Kidney (tissue), 14 donors: ENCODE results near the gene SPIN1. TPM values are rescaled to one million over a fixed set of nuclear protein-coding genes. Genes with fewer than 3 reads are reported as not detected.

ENCODE experiments used
- DNase-seq, 5 donors: peaks; one replicate each; pipeline ENCODE4 v3.0.0-alpha.2; 2013 to 2020
- FAIRE-seq: peaks from 2 replicates; lab custom pipeline; 2012; peaks lifted over from hg19 to GRCh38; lab: Jason Lieb, UNC
- H3K27ac ChIP-seq, 2 donors: one replicate each; pipeline ENCODE4 v1.7.0; 2013; ENCODE audit warnings: low read depth in 2 of 2, low read length in 2 of 2, inconsistent platforms in 1 of 2
- H3K27me3 ChIP-seq: one replicate; pipeline ENCODE4 v1.7.1; 2013; ENCODE audit warnings: low read length, inconsistent platforms; ENCODE audit not compliant: control insufficient read depth, insufficient read depth
- H3K36me3 ChIP-seq, 3 donors: one replicate each; pipeline versions ENCODE4 v1.7.0 to v1.7.1; 2013; ENCODE audit warnings: low read length in 3 of 3, control low read depth in 1 of 3, inconsistent platforms in 1 of 3; ENCODE audit not compliant: insufficient read depth in 3 of 3, control insufficient read depth in 2 of 3
- H3K4me1 ChIP-seq, 3 donors: one replicate each; pipeline versions ENCODE4 v1.7.0 to v1.7.1; 2013; ENCODE audit warnings: low read length in 3 of 3, inconsistent platforms in 1 of 3, low read depth in 1 of 3; ENCODE audit not compliant: control insufficient read depth in 2 of 3, insufficient read depth in 2 of 3
- H3K4me3 ChIP-seq, 3 donors: one replicate each; pipeline versions ENCODE4 v1.7.0 to v1.8.1; 2013; ENCODE audit warnings: low read length in 3 of 3, control low read depth in 1 of 3, inconsistent platforms in 1 of 3
- H3K9ac ChIP-seq, 3 donors: one replicate each; pipeline versions ENCODE4 v1.7.0 to v1.7.1; 2013; ENCODE audit warnings: low read length in 3 of 3, control low read depth in 1 of 3, inconsistent platforms in 1 of 3
- H3K9me3 ChIP-seq, 3 donors: one replicate each; pipeline versions ENCODE4 v1.7.0 to v1.7.1; 2013; ENCODE audit warnings: low read length in 3 of 3, control low read depth in 1 of 3, inconsistent platforms in 1 of 3; ENCODE audit not compliant: control insufficient read depth in 2 of 3, insufficient read depth in 1 of 3
- CTCF ChIP-seq: IDR thresholded peaks from 3 replicates; pipeline ENCODE4 v1.5.1; 2012; ENCODE audit warnings: mild to moderate bottlenecking, moderate library complexity, borderline replicate concordance; ENCODE audit not compliant: insufficient read depth; ENCODE audit errors: extremely low read depth
- intact Hi-C: fragments of 100-400 bp; cut with DNase I; formaldehyde crosslinking; loops from one replicate; pipeline ENCODE4 v1.11.1; 2022
- polyA plus RNA-seq: library from polyadenylated mRNA; stranded (reverse); fragments of 350-450 nt; fragmentation: Illumina TruSeq; extraction: RNeasy Lipid Tissue Mini Kit (QIAGEN cat#74804); gene quantifications from one replicate; pipeline ENCODE4 v1.2.3, GENCODE V29; 2014; ENCODE audit warnings: low read depth, low replicate concordance; ENCODE audit not compliant: insufficient read depth
- total RNA-seq: library from RNA; stranded (reverse); fragmentation: NEBNext Ultra II Directional; extraction: Animal tissue kit (Norgen Biotek cat#: 25700); gene quantifications from one replicate; pipeline ENCODE4 v1.2.1, GENCODE V29; 2021
- donor health status: control.
- donor health status: control.
- donor health status: control.
- donor health status: control.
- donor health status: control.
- donor health status: DM: yes; HTN: yes; CAD: no.
- donor health status: Normal renal cell carcinoma (clear cell type).

SPIN1 gene
- total and polyA plus RNA-seq, 2 donors from 2014 or later, result 27.9 to 88.7 TPM

- H3K27ac ChIP-seq, result no peak overlapping the region
- FAIRE-seq (no peak), DNase-seq (no peak)
- no peak for TF ChIP-seq CTCF
- intact Hi-C loops, result no loop called here
- H3K9me3 ChIP-seq, result no peaks in the 10 kb centered on the region
- H3K36me3 ChIP-seq, result peaks cover 2 to 6% (median 3%) of the 10 kb centered on the region in 3 donors
- H3K9ac ChIP-seq, result no peak overlapping the region
- no peak overlapping the region for H3K4me3 ChIP-seq
- H3K27me3 ChIP-seq, result no peaks in the 10 kb centered on the region
- peaks cover 0 to 2% (median 0%) of the 10 kb centered on the region in 3 donors for H3K4me1 ChIP-seq
These were observed 37.3 kb downstream of the SPIN1 start for GRCh38 chr9:88425538-88425950.

GRCh38 chr9:88426651-88427050 lies 38.4 kb downstream of the SPIN1 start:
- Histone ChIP-seq H3K27ac (no peak overlapping the region), H3K9ac (no peak overlapping the region), H3K9me3 (no peaks in the 10 kb centered on the region), H3K4me1 (peaks cover 0 to 2% (median 0%) of the 10 kb centered on the region in 3 donors), H3K27me3 (no peaks in the 10 kb centered on the region), H3K4me3 (no peak overlapping the region), H3K36me3 (peaks cover 0 to 6% (median 2%) of the 10 kb centered on the region in 3 donors)
- TF ChIP-seq CTCF, result no peak
- no peak for DNase-seq
- no peak for FAIRE-seq
- intact Hi-C loops, result no loop called here

GRCh38 chr9:88429595-88430430 lies 41.6 kb downstream of the SPIN1 start:
- Histone ChIP-seq H3K36me3 (peaks cover 2 to 6% (median 5%) of the 10 kb centered on the region in 3 donors), H3K9ac (no peak overlapping the region), H3K27ac (no peak overlapping the region), H3K4me1 (peaks cover 0 to 2% (median 0%) of the 10 kb centered on the region in 3 donors), H3K27me3 (no peaks in the 10 kb centered on the region), H3K4me3 (no peak overlapping the region), H3K9me3 (no peaks in the 10 kb centered on the region)
- no peak for TF ChIP-seq CTCF
- FAIRE-seq (no peak), DNase-seq (no peak)
- intact Hi-C loops, result no loop called here
